ENCODE data around the gene TMEM255B.

- TF ChIP-seq ARNTL (CRISPR knock-in tag; IDR thresholded peaks at IDR 0.05; ENCODE audit: borderline replicate concordance, low read depth) = no peak
- TF ChIP-seq TCF4 (CRISPR knock-in tag; IDR thresholded peaks at IDR 0.05; ENCODE audit: borderline replicate concordance) = no peak
- no peak for TF ChIP-seq TOX (CRISPR knock-in tag; IDR thresholded peaks at IDR 0.05; ENCODE audit: borderline replicate concordance)
- no peak for TF ChIP-seq GLIS3 (CRISPR knock-in tag; IDR thresholded peaks at IDR 0.05)
- no peak for TF ChIP-seq ZFP30 (CRISPR knock-in tag; IDR thresholded peaks at IDR 0.05)
- no peak for TF ChIP-seq ZFP3 (CRISPR knock-in tag; IDR thresholded peaks at IDR 0.05)
- no peak for TF ChIP-seq POU6F1 (CRISPR knock-in tag; IDR thresholded peaks at IDR 0.05; ENCODE audit: borderline replicate concordance, low read depth)
- no peak for TF ChIP-seq ZNF8 (CRISPR knock-in tag; IDR thresholded peaks at IDR 0.05)
These were observed 76.6 kb downstream of the TMEM255B start for GRCh38 chr13:113835461-113836270.
